ENCODE measurements around the gene NCF2.
A peak's percentile ranks its signal among the peaks of the same experiment; 100 is the strongest.

The NCF2 gene

GRCh38 chr1:183589874-183590243, 400 bp downstream of the NCF2 start:
- Histone ChIP-seq H3K27me3 (ENCODE audit: low read depth, low read length) (no peaks in the 10 kb centered on the region), H3K9ac (ENCODE audit: low read length) (peak overlapping the region; percentile 99), H3K79me2 (ENCODE audit: low read length) (peaks cover 64% of the 10 kb centered on the region), H2AFZ (ENCODE audit: low read depth, low read length) (no peak overlapping the region), H3K4me2 (ENCODE audit: low read length) (peak overlapping the region; percentile 88), H4K20me1 (ENCODE audit: insufficient read depth, low read length) (peaks cover 20% of the 10 kb centered on the region), H3K9me3 (ENCODE audit: insufficient read depth, low read length) (no peaks in the 10 kb centered on the region), H3K4me3 (ENCODE audit: low read length) (peak overlapping the region; percentile 87), H3K27ac (ENCODE audit: low read length) (peak overlapping the region; percentile 97), H3K4me1 (ENCODE audit: low read length) (peaks cover 67% of the 10 kb centered on the region), H3K36me3 (replicated peaks; ENCODE audit: low read depth, low read length) (peaks cover 40% of the 10 kb centered on the region)
- TF ChIP-seq CTCF (IDR thresholded peaks at IDR 0.05; ENCODE audit: low read depth, low read length): no peak
- TF ChIP-seq EZH2phosphoT487 (IDR thresholded peaks at IDR 0.05; ENCODE audit: low read depth): no peak

GRCh38 chr1:183589384-183589783, 875 bp downstream of the NCF2 start:
- Histone ChIP-seq H3K36me3 (replicated peaks; ENCODE audit: low read depth, low read length) (peaks cover 42% of the 10 kb centered on the region), H3K9me3 (ENCODE audit: insufficient read depth, low read length) (no peaks in the 10 kb centered on the region), H4K20me1 (ENCODE audit: insufficient read depth, low read length) (peaks cover 23% of the 10 kb centered on the region), H3K4me3 (ENCODE audit: low read length) (peak overlapping the region; percentile 87), H2AFZ (ENCODE audit: low read depth, low read length) (no peak overlapping the region), H3K79me2 (ENCODE audit: low read length) (peaks cover 69% of the 10 kb centered on the region), H3K4me1 (ENCODE audit: low read length) (peaks cover 66% of the 10 kb centered on the region), H3K4me2 (ENCODE audit: low read length) (peak overlapping the region; percentile 88), H3K27me3 (ENCODE audit: low read depth, low read length) (no peaks in the 10 kb centered on the region), H3K9ac (ENCODE audit: low read length) (peak overlapping the region; percentile 99), H3K27ac (ENCODE audit: low read length) (peak overlapping the region; percentile 97)
- TF ChIP-seq EZH2phosphoT487 (IDR thresholded peaks at IDR 0.05; ENCODE audit: low read depth) (no peak), CTCF (IDR thresholded peaks at IDR 0.05; ENCODE audit: low read depth, low read length) (no peak)

GRCh38 chr1:183588827-183589226, 1.4 kb downstream of the NCF2 start:
- H3K9me3 ChIP-seq (ENCODE audit: insufficient read depth, low read length): no peaks in the 10 kb centered on the region
- H3K79me2 ChIP-seq (ENCODE audit: low read length): peaks cover 74% of the 10 kb centered on the region
- H3K36me3 ChIP-seq (replicated peaks; ENCODE audit: low read depth, low read length): peaks cover 48% of the 10 kb centered on the region
- peak overlapping the region; percentile 87 for H3K4me3 ChIP-seq (ENCODE audit: low read length)
- H3K27ac ChIP-seq (ENCODE audit: low read length): peak overlapping the region; percentile 97
- peaks cover 66% of the 10 kb centered on the region for H3K4me1 ChIP-seq (ENCODE audit: low read length)
- H2AFZ ChIP-seq (ENCODE audit: low read depth, low read length): no peak overlapping the region
- no peaks in the 10 kb centered on the region for H3K27me3 ChIP-seq (ENCODE audit: low read depth, low read length)
- peaks cover 28% of the 10 kb centered on the region for H4K20me1 ChIP-seq (ENCODE audit: insufficient read depth, low read length)
- H3K4me2 ChIP-seq (ENCODE audit: low read length): peak overlapping the region; percentile 88
- no peak for TF ChIP-seq CTCF (IDR thresholded peaks at IDR 0.05; ENCODE audit: low read depth, low read length)
- H3K9ac ChIP-seq (ENCODE audit: low read length): peak overlapping the region; percentile 99

GRCh38 chr1:183586926-183587325, 3.3 kb downstream of the NCF2 start:
- H3K27me3 ChIP-seq (ENCODE audit: low read depth, low read length): no peaks in the 10 kb centered on the region
- H3K4me1 ChIP-seq (ENCODE audit: low read length): peaks cover 66% of the 10 kb centered on the region
- TF ChIP-seq CTCF (IDR thresholded peaks at IDR 0.05; ENCODE audit: low read depth, low read length) (no peak), EZH2phosphoT487 (IDR thresholded peaks at IDR 0.05; ENCODE audit: low read depth) (no peak)
- H3K36me3 ChIP-seq (replicated peaks; ENCODE audit: low read depth, low read length): peaks cover 65% of the 10 kb centered on the region
- H3K9me3 ChIP-seq (ENCODE audit: insufficient read depth, low read length): no peaks in the 10 kb centered on the region
- peak overlapping the region; percentile 99 for H3K9ac ChIP-seq (ENCODE audit: low read length)
- peaks cover 87% of the 10 kb centered on the region for H3K79me2 ChIP-seq (ENCODE audit: low read length)
- peak overlapping the region; percentile 97 for H3K27ac ChIP-seq (ENCODE audit: low read length)
- H3K4me3 ChIP-seq (ENCODE audit: low read length): peak overlapping the region; percentile 87
- peak overlapping the region; percentile 88 for H3K4me2 ChIP-seq (ENCODE audit: low read length)
- H2AFZ ChIP-seq (ENCODE audit: low read depth, low read length): no peak overlapping the region
- peaks cover 47% of the 10 kb centered on the region for H4K20me1 ChIP-seq (ENCODE audit: insufficient read depth, low read length)

All from OCI-LY3 (cell line).